H9 (cell line): ENCODE measurements around the gene VWA5B1. TPM values are rescaled to one million over a fixed set of nuclear protein-coding genes. Genes with fewer than 3 reads are reported as not detected.

Source experiments
- DNase-seq: peaks from one replicate; pipeline ENCODE4 v3.0.0-alpha.2; 2017
- H2AFZ ChIP-seq: one replicate; pipeline ENCODE4 v1.6.1; 2013; ENCODE audit warnings: mild to moderate bottlenecking, low read length, control low read depth, moderate library complexity
- H2AK5ac ChIP-seq: 2 replicates; pipeline ENCODE4 v1.6.1; 2013; ENCODE audit warnings: low read length, control low read depth, mixed read lengths; ENCODE audit not compliant: insufficient read length
- H2BK120ac ChIP-seq: one replicate; pipeline ENCODE4 v1.6.1; 2013; ENCODE audit warnings: low read depth, mild to moderate bottlenecking, low read length, control low read depth, inconsistent platforms; ENCODE audit not compliant: poor library complexity, severe bottlenecking
- H2BK12ac ChIP-seq: 2 replicates; pipeline ENCODE4 v1.6.1; 2013; ENCODE audit warnings: low read length, control low read depth, mixed read lengths, low read depth; ENCODE audit not compliant: insufficient read length
- H2BK15ac ChIP-seq: 2 replicates; pipeline ENCODE4 v1.6.1; 2013; ENCODE audit warnings: low read depth, low read length, control low read depth
- H2BK20ac ChIP-seq: one replicate; pipeline ENCODE4 v1.6.1; 2013; ENCODE audit warnings: low read depth, mild to moderate bottlenecking, low read length, control low read depth, inconsistent platforms; ENCODE audit not compliant: poor library complexity, severe bottlenecking
- H2BK5ac ChIP-seq: 2 replicates; pipeline ENCODE4 v1.6.1; 2013; ENCODE audit warnings: low read length, control low read depth, mixed read lengths; ENCODE audit not compliant: insufficient read length
- H3K14ac ChIP-seq: 2 replicates; pipeline ENCODE4 v1.6.1; 2013; ENCODE audit warnings: low read length, control low read depth; ENCODE audit not compliant: insufficient read depth
- H3K18ac ChIP-seq: 2 replicates; pipeline ENCODE4 v1.6.1; 2013; ENCODE audit warnings: low read depth, mild to moderate bottlenecking, mixed read lengths, low read length, control low read depth; ENCODE audit not compliant: insufficient read length
- H3K23ac ChIP-seq: 2 replicates; pipeline ENCODE4 v1.6.1; 2013; ENCODE audit warnings: low read length, control low read depth, mixed read lengths, low read depth; ENCODE audit not compliant: insufficient read length
- H3K23me2 ChIP-seq: 2 replicates; pipeline ENCODE4 v1.6.1; 2013; ENCODE audit warnings: low read depth, mild to moderate bottlenecking, mixed read lengths, low read length, control low read depth; ENCODE audit not compliant: insufficient read length, poor library complexity, severe bottlenecking
- H3K27ac ChIP-seq: 2 replicates; pipeline ENCODE4 v1.5.1; 2013; ENCODE audit warnings: low read length, control low read depth, mixed read lengths, low read depth; ENCODE audit not compliant: insufficient read length
- H3K27me3 ChIP-seq: 2 replicates; pipeline ENCODE4 v1.6.1; 2013; ENCODE audit warnings: low read length, control low read depth, inconsistent platforms; ENCODE audit not compliant: insufficient read depth
- H3K4ac ChIP-seq: 2 replicates; pipeline ENCODE4 v1.6.1; 2013; ENCODE audit warnings: low read depth, mild to moderate bottlenecking, control low read depth, inconsistent platforms, low read length, moderate library complexity
- H3K4me1 ChIP-seq: 2 replicates; pipeline ENCODE4 v1.6.1; 2013; ENCODE audit warnings: low read length, control low read depth, inconsistent platforms; ENCODE audit not compliant: insufficient read depth
- H3K4me2 ChIP-seq: 2 replicates; pipeline ENCODE4 v1.6.1; 2013; ENCODE audit warnings: low read length, control low read depth, mixed read lengths; ENCODE audit not compliant: insufficient read length, insufficient read depth
- H3K56ac ChIP-seq: 2 replicates; pipeline ENCODE4 v1.6.1; 2013; ENCODE audit warnings: low read depth, mild to moderate bottlenecking, mixed read lengths, low read length, control low read depth; ENCODE audit not compliant: insufficient read length
- H3K79me1 ChIP-seq: 2 replicates; pipeline ENCODE4 v1.6.1; 2013; ENCODE audit warnings: low read depth, mild to moderate bottlenecking, moderate library complexity, low read length, control low read depth, inconsistent platforms; ENCODE audit not compliant: insufficient read depth, poor library complexity, severe bottlenecking
- H3K79me2 ChIP-seq: 2 replicates; pipeline ENCODE4 v1.6.1; 2013; ENCODE audit warnings: low read length, control low read depth, inconsistent platforms; ENCODE audit not compliant: insufficient read depth
- H3K9ac ChIP-seq: 2 replicates; pipeline ENCODE4 v1.6.1; 2013; ENCODE audit warnings: low read length, control low read depth, mixed read lengths; ENCODE audit not compliant: insufficient read length; ENCODE audit errors: extremely low read depth
- H3K9me3 ChIP-seq: one replicate; pipeline ENCODE4 v1.6.1; 2013; ENCODE audit warnings: low read depth, low read length, inconsistent platforms; ENCODE audit not compliant: control insufficient read depth
- H3T11ph ChIP-seq: one replicate; pipeline ENCODE4 v1.6.1; 2013; ENCODE audit warnings: mild to moderate bottlenecking, low read length, control low read depth, inconsistent platforms
- H4K20me1 ChIP-seq: one replicate; pipeline ENCODE4 v1.6.1; 2013; ENCODE audit not compliant: control insufficient read depth, insufficient read length, insufficient read depth
- H4K5ac ChIP-seq: 2 replicates; pipeline ENCODE4 v1.6.1; 2013; ENCODE audit warnings: low read depth, mild to moderate bottlenecking, mixed read lengths, low read length, control low read depth; ENCODE audit not compliant: insufficient read length
- H4K8ac ChIP-seq: replicated peaks from 2 replicates; pipeline ENCODE4 v1.6.1; 2013; ENCODE audit warnings: low read length, control low read depth, mixed read lengths, low read depth; ENCODE audit not compliant: insufficient read length
- H4K91ac ChIP-seq: 2 replicates; pipeline ENCODE4 v1.6.1; 2013; ENCODE audit warnings: low read depth, mild to moderate bottlenecking, moderate library complexity, mixed read lengths, low read length, control low read depth; ENCODE audit not compliant: insufficient read length
- H3K27ac Mint-ChIP-seq, 3 experiments: 2 replicates in 2 of 3; 3 replicates in 1 of 3; pipeline ENCODE4 v1.8.0; 2020 to 2021; ENCODE audit warnings: mixed read lengths in 3 of 3, mild to moderate bottlenecking in 1 of 3, moderate library complexity in 1 of 3
- H3K27me3 Mint-ChIP-seq: 2 replicates; pipeline ENCODE4 v1.8.0; 2021; ENCODE audit warnings: low read depth, mild to moderate bottlenecking, moderate library complexity, mixed read lengths
- H3K36me3 Mint-ChIP-seq, 3 experiments: 2 replicates in 2 of 3; 3 replicates in 1 of 3; pipeline ENCODE4 v1.8.0; 2020 to 2021; ENCODE audit warnings: low read depth in 3 of 3, mixed read lengths in 3 of 3; ENCODE audit not compliant: insufficient read depth in 1 of 3
- H3K4me1 Mint-ChIP-seq, 2 experiments: 2 replicates each; pipeline ENCODE4 v1.8.0; 2020; ENCODE audit warnings: mixed read lengths in 2 of 2
- H3K4me3 Mint-ChIP-seq, 2 experiments: 2 replicates in 1 of 2; 3 replicates in 1 of 2; pipeline ENCODE4 v1.8.0; 2020 to 2021; ENCODE audit warnings: mild to moderate bottlenecking in 2 of 2, mixed read lengths in 2 of 2, moderate library complexity in 1 of 2
- H3K9me3 Mint-ChIP-seq, 2 experiments: 2 replicates in 1 of 2; 3 replicates in 1 of 2; pipeline ENCODE4 v1.8.0; 2020; ENCODE audit warnings: mild to moderate bottlenecking in 2 of 2, mixed read lengths in 2 of 2, moderate library complexity in 1 of 2
- WGBS: extraction: QIAGEN DNeasy Blood & Tissue Kit; methylation state at CpG from one replicate; pipeline ENCODE4 v1.1.7; 2013; ENCODE audit warnings: missing lambda C conversion rate, low lambda C conversion rate, mixed read lengths; ENCODE audit not compliant: insufficient read length; ENCODE audit errors: extremely low coverage; 5-methylcytosine and 5-hydroxymethylcytosine counted together
- total RNA-seq: library from RNA; stranded (reverse); gene quantifications from 2 replicates; pipeline ENCODE4 v1.2.1, GENCODE V29; 2021
- TF ChIP-seq, protein P1 (sequence below): fragments of 200-600 bp; sonication (generic); conservative IDR thresholded peaks from 3 replicates; pipeline ENCODE4 v1.8.0; 2021; ENCODE audit warnings: antibody characterized with exemption, mild to moderate bottlenecking

Gene VWA5B1
- total RNA-seq, 1 experiment from 2014 or later: not detected

DNA sequence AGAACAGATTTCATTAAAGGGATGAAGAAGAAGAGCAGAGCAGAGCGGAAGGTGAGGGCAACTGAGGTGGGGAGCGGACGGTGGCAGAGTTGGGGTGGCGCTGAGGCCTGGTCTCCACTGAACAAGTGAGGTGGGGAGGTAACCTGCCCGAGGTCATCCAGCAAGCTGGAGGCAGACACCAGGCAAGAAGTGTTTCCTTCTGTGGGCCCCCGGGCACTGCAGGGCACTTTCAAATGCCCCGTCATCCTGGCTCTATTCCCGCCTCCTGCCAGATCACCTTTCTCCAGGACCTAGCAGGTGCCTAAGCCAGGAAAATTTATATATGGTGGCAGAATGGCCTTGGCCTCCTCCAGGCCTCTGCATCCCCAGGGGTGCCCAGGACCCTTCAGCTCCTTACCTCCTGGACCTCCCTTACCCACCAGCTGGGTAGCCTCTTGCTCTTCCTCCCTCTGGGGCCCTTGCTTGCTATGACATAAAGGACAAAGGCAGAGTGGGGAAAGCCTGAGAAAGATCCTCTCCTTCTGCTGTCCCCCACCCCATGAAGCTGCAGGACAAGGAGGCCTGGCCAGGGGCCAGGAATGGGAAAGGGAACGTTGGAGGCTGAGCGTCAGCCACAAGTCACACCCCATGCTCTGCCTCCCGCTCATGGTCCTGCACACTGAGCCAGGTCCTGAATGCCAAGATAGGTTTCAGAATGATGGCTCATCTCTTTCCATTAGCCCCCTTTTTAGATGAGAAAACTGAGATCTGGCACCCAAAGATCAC is 29.0 kb downstream of the VWA5B1 start:
- H3K36me3 Mint-ChIP-seq: no peaks in the 10 kb centered on the region
- H3T11ph ChIP-seq: no peak overlapping the region
- no CpG with 5 or more reads among the region's 11 CpGs for WGBS
- H3K23me2 ChIP-seq: no peaks in the 10 kb centered on the region
- no peak overlapping the region for H2AK5ac ChIP-seq
- peaks cover 26% of the 10 kb centered on the region for H3K27me3 Mint-ChIP-seq
- no peak overlapping the region for H3K56ac ChIP-seq
- no peak overlapping the region for H3K18ac ChIP-seq
- DNase-seq: no peak
- TF ChIP-seq, protein P1, sequence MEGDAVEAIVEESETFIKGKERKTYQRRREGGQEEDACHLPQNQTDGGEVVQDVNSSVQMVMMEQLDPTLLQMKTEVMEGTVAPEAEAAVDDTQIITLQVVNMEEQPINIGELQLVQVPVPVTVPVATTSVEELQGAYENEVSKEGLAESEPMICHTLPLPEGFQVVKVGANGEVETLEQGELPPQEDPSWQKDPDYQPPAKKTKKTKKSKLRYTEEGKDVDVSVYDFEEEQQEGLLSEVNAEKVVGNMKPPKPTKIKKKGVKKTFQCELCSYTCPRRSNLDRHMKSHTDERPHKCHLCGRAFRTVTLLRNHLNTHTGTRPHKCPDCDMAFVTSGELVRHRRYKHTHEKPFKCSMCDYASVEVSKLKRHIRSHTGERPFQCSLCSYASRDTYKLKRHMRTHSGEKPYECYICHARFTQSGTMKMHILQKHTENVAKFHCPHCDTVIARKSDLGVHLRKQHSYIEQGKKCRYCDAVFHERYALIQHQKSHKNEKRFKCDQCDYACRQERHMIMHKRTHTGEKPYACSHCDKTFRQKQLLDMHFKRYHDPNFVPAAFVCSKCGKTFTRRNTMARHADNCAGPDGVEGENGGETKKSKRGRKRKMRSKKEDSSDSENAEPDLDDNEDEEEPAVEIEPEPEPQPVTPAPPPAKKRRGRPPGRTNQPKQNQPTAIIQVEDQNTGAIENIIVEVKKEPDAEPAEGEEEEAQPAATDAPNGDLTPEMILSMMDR: no peak
- peaks cover 4 to 7% of the 10 kb centered on the region in 2 experiments for H3K4me1 Mint-ChIP-seq
- no peak overlapping the region for H2BK12ac ChIP-seq
- no peak overlapping the region for H4K91ac ChIP-seq
- H3K4ac ChIP-seq: no peak overlapping the region; the same call in 1 of the 2 replicates
- H3K4me3 Mint-ChIP-seq: no peak overlapping the region
- no peaks in the 10 kb centered on the region for H3K9me3 Mint-ChIP-seq
- no peak overlapping the region for H2BK15ac ChIP-seq
- H3K4me2 ChIP-seq: no peak overlapping the region
- H3K14ac ChIP-seq: no peak overlapping the region
- H2BK5ac ChIP-seq: no peak overlapping the region
- H4K8ac ChIP-seq: no peak overlapping the region
- no peak overlapping the region for H4K5ac ChIP-seq
- H4K20me1 ChIP-seq: no peaks in the 10 kb centered on the region
- H3K27ac ChIP-seq: no peak overlapping the region
- no peak overlapping the region for H2BK120ac ChIP-seq
- no peaks in the 10 kb centered on the region for H3K9me3 ChIP-seq
- H3K79me2 ChIP-seq: no peaks in the 10 kb centered on the region
- no peak overlapping the region for H3K27ac Mint-ChIP-seq
- H3K27me3 ChIP-seq: no peaks in the 10 kb centered on the region; the same call in 1 of the 2 replicates
- no peak overlapping the region for H3K23ac ChIP-seq
- no peak overlapping the region for H2AFZ ChIP-seq
- H3K9ac ChIP-seq: no peak overlapping the region
- 0 out of 2 replicates have a peak, but pooled peaks cover 2% of the 10 kb centered on the region for H3K4me1 ChIP-seq
- no peak overlapping the region for H2BK20ac ChIP-seq
- no peaks in the 10 kb centered on the region for H3K79me1 ChIP-seq
